HG03039 (cell line): ENCODE data around the gene SH2D3C.
"Not testable (repeated sequence)": the region's sequence is repeated elsewhere in the genome, so short reads cannot be mapped to it uniquely, and the experiment has no call there.

ENCODE experiments used
- ATAC-seq: cut with Tn5 transposase; IDR thresholded peaks from one replicate; pipeline ENCODE4 v1.9.1; 2021; ENCODE audit warnings: mild to moderate bottlenecking, moderate library complexity; ENCODE audit not compliant: unreplicated experiment

SH2D3C gene

DNA sequence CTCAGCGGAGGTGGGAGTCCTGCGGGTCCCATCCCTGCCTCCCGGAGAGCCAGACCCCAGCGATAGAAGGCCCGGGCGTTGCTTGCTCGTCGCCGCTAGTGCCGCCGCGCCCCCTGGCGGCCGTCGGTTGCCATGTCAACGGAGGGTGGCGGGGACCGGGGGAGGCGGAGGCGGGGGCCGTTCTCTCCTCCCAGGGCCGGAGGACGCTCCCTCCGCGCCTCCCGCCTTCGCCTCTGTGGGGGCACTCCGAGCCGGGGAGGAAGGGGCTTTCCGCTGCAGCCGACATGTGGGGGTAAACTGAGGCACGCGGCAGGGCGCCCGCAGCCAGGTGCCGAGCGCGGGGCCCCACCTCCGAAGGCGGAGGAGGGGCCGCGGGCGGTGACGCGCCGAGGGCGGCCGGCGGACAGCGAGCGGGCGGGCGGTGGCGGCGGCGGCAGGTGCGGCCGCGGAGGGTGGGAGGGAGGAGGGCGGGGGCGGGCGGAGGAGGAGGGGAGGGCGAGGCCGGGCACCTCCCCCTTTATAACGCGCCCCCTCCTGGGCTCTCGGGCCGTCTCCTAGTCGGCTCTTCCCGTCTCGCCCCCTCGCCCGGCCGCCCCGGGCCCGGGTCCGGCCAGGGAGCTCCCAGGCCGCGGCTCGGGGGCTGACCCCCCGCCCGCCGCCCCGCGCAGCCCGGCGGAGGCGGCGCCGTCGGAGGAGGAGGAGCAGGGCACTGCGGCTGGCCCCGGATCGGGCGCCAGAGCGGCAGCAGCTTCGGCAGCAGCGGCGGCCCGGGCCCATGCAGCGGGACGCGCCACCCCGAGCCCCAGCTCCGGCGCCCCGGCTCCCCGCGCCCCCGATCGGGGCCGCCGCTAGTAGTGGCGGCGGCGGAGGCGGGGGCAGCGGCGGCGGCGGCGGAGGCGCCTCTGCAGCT is 6.8 kb upstream of the SH2D3C start:
- peak; percentile 39 for ATAC-seq

DNA sequence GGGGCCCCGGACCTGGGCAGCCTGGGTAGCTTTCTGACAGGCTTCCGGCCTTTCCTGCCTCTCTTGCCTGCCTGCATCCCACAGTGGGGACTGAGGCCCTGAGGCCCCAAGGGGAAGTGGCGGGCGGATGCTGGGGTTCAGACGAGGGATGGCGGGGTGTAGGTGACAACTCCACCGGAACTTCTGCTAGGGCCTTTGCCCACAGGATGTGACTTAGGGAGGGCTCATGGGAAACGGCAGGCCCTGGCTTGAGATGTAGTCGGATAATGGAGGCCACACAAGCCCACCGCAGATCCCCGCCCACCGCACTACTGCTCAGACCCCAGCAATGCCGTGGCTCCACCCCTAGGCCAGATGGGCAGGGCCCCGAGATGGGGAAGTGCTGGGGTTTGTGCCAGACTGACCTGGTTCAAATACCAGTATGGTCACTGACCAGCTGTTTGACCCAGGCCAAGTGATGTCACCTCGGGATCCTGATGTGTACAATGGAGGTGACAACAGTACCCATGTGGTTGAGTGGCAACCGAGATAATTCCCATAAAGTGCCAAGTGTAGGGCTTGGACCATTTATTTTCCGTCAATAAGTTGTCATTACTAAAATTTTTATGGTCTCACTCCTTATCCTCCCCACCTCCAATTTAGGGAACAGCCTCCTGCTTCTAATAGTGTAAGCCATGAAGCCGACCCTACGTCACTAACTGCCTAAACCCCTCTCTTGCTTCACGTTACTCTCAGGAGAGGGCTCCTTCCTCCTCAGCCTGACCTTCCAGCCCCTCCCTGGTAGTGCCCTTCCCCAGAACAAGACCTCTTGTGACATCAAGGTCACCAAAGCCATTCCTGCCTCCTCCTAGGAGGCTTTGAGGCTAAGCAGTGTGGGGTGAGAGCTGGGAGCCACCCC is 4.9 kb upstream of the SH2D3C start:
- no peak for ATAC-seq

DNA sequence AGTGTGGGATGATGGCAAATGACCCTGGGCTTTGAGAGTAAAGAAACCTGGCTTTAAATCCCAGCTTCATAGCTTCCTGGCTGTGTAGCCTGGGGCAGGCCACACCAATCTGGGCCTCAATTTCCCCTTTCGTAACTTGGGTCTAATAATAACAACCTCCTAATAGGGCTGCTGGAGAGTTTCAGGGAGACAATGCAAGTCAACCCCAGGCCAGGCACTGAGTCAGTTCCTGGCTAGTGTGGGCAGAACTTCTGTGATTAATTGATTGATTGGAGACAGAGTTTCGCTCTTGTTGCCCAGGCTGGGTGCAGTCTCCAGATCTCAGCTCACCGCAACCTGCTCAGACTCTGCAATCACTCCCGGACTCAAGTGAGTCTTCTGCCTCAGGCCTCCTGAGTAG is 3.3 kb upstream of the SH2D3C start:
- no peak for ATAC-seq

DNA sequence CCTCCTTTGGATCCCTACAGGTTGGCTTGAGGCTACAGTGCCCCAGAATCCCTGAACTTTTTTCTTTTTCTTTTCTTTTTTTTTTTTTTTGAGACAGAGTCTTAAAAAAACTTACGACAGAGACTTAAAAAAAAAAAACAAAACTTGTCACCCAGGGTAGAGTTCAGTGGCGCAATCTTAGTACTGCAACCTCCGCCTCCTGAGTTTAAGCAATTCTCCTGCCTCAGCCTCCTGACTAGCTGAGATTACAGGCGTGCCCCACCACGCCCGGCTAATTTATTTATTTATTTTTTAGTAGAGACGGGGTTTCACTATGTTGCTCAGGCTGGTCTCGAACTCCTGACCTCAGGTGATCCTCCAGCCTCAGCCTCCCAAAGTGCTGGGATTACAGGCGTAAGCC is 2.4 kb upstream of the SH2D3C start:
- not testable (repeated sequence) for ATAC-seq

DNA sequence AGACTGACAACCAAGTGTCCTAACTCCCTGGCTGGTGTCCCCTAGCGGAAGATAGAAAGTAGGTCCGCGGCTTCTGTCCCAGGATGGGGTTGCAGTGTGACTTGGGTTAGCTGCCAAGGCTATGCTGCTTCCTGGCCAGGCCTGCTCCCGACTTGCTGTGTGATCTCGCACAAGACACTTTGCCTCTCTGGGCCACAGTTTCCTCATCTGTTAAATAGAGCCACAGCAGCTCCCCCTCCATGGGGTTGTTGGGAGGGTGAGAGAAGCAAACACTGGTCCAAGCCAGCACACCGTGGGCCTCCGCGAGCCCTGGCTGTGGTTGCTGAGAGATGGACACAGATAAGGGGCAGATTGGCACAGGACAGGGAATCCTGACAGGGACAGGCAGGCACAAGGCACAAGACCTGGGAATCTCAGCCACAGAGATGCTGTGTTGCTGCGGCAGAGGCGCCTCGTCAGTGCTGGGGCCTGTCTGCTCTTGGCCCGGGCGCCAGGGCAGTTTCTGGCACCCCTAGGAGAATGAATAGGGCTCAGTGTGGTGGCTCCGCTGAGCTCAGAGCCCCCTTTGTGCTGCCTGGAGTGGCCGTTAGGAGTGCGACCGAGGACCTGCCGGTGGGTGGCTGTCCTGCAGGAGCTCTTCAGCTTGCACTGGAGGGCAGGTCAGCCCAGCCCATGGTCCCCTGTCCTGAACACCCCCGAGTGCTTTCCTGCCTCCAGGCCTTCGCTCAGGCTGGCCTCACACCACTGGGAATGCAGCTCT is 1.8 kb upstream of the SH2D3C start:
- ATAC-seq: no peak

DNA sequence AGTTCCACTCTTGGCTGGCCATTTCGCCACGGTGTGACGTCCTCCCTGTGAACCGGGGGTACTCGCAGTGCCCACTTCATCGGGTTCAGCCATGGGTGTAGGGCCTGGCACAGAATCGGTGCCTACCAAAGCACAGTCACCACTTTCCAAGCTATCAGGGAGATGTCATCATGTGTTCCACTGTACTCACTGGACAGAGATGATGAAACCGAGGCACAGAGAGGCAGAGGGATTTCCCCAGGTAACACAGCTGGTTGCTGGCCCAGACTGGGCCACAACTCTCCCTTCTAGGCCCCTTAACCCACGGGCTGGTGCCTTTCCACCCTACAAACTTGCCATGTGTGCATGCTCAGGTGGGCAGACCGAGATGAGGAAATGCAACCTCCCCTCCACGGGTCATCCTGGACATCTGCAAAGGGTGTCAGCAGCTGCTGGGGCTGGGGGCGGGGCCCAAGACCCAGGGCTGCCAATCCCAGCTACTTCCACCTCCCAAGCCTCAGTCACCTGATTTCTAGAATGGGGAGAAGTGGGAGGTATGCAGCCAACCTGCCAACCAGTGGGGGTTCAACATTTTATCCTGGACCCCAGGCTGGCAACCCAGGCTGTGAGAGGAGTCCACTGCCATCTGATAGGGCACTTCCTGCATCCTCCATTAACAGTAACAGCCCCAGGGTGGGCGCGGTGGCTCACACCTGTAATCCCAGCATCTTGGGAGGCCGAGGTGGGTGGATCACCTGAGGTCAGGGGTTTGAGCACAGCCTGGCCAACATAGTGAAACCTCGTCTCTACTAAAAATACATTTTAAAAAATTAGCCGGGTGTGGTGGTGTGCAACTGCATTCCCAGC is 893 bp upstream of the SH2D3C start:
- ATAC-seq: peak; percentile 35

DNA sequence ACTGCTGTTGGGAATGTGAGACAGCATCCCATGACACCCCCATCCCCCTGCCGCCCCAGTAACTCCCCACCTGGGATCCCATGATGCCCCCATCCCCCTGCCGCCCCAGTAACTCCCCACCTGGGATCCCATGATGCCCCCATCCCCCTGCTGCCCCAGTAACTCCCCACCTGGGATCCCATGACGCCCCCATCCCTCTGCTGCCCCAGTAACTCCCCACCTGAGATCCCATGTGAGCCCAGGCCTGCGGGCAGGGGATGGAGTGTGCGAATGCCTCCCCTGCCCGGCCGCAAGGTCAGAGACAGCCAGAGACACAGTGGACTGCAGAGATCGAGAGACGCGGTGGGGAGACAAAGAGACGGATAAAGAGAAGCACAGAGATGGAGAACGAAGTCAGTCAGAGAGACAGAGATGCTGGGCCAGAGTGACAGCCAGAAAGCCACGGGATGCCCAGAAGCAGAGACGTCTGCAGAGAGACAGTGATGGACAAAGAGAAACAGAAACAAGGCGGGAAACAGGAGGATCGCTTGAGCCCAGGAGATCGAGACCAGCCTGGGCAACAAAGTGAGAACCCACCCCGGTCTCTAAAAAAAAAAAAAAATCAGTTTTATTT is 992 bp downstream of the SH2D3C start:
- ATAC-seq: no peak

DNA sequence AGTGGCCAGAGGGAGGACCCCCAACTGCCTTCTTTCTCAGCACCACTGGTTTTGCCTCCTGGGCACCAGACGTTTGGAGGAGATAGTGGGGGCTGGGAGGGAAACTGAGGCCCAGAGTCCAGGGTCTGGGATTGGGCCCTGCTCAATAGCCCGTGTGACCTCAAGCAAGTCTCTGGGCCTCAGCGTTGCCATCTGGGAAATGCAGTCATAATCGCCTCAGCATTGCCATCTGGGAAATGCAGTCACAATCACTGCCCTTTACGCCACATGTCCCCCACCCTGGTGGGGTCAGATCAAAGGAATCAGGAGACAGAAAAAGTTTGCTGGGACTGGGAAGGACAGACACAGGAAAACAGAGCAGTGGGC is 1.6 kb downstream of the SH2D3C start:
- no peak for ATAC-seq

DNA sequence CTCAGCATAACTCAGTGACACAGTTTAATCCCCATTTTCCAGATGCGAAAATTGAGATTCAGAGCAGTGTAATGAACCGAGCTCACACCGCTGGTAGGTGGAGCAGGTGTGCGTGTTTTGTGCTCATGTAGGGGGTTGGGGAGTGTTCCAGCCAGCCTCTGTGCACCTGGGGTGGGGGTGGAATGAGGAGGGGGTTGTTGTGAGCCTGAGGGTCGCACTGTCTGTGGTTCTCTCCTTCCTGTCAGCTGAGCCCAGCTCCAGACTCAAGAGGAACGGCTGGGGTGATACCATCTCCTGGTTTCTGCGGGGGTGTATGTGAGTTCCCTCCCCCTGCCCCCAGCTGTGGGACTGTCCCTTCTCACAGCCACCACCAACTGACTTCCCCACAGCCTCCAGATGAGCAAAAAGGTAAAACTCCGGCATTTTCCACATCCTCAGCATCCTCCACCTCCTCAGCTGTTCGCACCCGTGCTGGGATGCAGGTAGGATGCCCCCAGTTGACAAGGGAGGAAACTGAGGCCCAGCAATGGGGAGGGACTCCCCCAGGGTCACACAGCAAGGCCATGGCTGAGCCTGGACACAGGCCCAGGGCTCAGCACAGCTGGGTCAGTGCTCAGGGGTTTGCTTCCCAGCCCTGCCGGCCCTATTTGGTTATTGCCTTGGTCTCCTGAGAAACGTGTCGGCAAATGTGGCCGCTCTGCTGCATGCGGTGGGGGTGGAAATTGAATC is 2.1 kb downstream of the SH2D3C start:
- ATAC-seq: no peak

DNA sequence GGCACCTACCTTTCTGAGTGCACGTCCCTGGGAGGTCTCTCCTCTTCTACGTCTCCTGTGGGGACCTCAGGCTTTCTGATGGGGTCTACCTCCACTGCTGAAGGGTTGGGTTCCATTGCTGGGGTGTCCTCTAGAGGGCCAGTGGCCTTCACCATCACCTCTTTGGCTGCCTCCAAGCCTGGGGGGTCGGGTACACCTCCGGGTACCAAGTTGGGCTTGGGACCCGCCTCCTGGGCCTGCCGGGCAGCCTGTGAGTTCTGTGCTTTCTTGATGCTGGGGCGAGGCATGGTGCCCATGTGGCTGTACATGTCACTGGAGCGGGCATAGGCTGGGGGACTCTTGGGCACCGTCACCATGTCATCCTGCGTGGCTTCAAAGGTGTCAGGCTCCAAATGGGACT is 4.5 kb downstream of the SH2D3C start:
- ATAC-seq: no peak

DNA sequence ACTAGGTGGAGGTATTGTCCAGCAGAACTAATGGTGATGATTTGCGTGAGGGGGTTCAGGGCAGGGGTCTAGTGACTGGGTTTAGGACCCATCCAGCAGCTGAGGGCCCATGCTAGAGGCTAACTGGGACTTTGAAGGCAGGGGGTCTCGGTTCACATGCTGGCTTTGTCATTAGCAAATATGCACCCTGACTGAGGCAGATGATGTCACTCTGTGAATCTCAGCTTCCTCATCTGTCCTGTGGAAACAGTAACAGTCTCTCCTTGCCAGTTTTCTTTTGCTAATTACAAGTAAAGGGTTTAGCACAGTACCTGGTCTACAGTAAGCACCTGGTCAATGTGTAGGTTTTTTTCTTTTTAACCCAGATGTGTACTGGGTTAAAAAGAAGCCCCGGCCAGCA is 5.2 kb downstream of the SH2D3C start:
- ATAC-seq: no peak

DNA sequence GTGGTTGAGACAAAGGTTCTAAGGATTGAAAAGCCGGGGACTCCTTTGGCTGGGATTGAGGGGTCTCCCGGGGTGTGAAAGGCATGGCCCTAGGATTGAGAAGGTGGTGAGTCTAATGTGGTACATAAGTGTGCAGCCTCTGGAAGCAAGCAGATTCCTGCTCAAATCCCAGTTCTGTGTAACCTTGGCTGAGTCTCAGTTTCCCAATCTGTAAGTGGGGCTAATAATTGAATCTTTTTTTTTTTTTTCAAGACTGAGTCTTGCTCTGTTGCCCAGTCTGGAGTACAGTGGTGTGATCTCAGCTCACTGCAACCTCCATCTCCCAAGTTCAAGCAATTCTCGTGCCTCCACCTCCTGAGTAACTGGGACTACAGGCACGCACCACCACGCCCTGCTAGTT is 5.9 kb downstream of the SH2D3C start:
- no peak for ATAC-seq

DNA sequence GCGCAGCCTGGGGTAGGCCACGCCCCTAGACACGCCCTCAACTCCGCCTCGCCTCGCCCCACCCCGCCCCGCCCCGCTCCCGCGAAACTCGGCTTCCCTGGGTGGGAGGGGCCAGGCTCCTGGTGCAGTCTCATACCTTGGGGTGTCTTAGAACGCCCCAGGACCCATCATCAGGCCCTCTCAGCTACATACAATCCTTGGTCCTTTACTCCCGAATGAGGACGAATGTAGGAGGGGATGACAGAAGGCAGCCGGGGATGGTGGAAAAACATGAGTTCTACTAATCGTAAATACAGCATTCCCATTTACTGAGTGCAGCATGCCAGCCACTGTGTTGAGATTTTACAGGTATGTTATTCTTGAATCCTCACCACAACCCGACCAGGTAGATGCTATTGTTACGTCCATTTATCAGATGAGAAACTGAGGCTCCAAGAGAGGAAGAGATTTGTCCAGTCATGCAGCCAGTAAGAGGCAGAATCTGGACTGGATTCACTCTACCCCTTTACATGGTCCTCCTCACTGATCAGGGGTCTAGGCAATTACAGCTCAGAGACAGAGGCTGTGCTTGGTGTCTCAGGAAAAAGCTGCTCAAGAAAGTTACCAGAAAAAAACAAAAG is 6.8 kb downstream of the SH2D3C start:
- ATAC-seq: no peak

DNA sequence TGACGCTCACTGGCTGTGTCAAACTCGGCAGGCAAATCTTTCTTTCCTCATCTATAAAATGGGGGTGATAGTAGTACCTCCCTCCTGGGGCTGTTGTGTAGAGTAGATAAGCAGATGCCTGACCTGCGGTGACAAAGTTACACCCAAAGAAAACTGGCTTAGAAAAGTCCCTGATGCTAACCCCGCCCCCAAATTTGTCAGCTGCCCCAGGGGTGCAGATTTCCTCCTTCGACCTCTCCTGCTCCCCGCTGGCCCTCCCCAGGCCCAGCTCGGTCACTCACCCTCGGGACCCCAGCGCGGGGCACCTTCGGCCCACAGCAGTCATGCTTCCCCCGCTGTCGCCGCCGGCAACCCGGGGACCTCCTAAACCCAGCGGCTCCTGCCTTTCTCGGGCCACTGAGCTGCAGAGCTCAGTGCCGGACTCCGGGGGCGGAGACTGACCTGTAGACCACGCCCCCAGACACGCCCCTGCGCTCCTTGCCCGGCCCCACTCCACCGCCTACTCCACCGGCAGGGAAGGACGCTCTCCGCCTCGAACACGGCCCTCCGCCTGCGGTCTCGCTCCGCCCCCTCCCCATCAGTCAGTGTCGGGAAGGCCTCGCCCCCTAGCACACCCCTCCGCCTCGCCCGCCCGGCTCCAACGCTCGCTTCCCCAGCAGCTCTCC is 7.4 kb downstream of the SH2D3C start:
- peak; percentile 85 for ATAC-seq

DNA sequence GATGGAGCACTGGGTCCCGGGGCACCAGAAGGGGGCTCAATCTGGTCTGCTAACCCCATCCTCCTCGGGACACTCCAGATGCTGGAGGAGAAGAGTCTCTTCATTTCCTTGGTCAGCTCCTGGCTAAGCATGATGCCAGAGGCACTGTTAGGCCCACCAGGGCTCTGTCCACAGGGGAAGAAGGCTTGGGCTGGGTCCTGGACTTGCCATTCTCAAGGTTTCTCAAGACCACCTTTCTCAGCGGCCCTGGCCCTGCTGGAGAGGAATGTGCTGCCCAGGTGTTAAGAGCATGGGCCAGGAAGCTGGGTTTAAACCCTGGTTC is 7.9 kb downstream of the SH2D3C start:
- ATAC-seq: no peak

DNA sequence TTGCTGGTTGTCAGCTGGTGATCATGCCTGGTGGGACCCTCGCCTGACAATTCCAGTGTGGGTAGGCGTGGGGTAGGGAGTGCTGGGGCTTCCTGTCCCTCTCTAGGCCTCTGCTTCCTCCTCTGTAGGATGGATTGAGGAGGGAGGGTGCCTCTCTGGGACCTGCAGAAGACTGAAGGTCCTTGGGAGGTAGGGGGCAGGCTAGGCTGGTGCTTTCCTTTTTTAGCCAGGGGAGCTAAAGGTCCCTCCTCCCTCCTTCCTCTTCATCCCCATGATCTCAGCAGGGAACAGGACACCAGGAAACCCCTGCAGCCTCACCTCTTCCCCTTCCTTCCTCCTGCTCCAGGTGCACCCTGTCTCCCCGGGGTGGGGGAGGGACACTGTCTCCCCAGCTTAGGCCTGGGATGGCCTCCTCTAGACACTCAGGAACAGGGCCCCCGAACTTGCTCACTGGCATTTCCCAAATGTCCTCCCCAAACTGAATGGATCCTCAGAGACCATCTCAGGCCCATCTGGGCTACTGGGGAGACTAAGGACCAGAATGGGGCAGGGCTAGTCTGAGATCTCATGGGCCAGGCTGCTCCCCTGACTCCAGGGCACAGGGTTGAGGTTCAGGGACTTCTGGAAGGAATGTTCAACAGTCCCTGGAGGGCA is 8.4 kb downstream of the SH2D3C start:
- ATAC-seq: no peak

DNA sequence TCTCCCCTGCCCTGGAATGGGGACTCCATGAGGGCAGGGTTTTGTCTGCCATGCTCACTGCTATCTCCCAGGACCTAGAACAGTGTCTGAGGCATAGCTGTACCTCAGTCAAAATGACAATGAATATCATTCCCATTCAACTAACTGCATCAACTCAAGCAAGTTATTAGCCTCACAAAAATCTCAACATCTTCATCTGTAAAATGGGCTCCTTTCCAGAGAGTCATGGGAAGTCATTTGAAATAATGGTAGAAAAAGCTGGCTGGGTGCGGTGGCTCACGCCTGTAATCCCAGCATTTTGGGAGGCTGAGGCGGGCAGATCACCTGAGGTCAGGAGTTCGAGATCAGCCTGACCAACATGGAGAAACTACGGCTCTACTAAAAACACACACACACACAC is 9.4 kb downstream of the SH2D3C start:
- no peak for ATAC-seq

DNA sequence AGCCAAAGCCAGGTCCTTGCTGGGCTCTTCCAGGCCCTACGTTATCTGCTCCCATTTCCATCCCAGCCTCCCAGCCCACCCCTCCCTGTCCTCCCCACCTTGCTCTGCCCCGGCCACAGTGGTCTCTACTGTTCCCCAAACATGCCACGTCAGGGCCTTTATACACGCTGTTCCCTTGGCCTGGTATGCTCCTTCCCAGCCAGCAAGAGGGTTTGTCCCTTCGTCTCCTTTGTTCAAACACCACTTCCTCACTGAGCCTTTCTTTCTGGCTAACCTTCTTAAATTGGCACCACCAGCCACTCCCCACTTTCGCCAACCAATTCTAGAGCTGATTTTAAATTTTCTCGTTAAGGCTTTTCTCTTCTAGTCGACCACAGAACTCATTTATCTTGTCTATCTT is 9.8 kb downstream of the SH2D3C start:
- ATAC-seq: no peak
